Coronary artery (tissue), 2 donors: ENCODE measurements around the gene EFNA1.
A peak's percentile ranks its signal among the peaks of the same experiment; 100 is the strongest.

Experiments
- DNase-seq: peaks from one replicate; pipeline ENCODE4 v3.0.0-alpha.2; 2017; ENCODE audit warnings: low spot score
- H3K27ac ChIP-seq, 2 donors: fragments of 200-600 bp; sonication (generic); one replicate each; pipeline ENCODE4 v1.5.1; 2016 to 2019
- H3K4me3 ChIP-seq: fragments of 200-600 bp; sonication (generic); 2 replicates; pipeline ENCODE4 v1.5.1; 2016; ENCODE audit warnings: mild to moderate bottlenecking, moderate library complexity
- TF ChIP-seq, protein P1 (sequence below): fragments of 200-600 bp; sonication (generic); IDR thresholded peaks from one replicate; pipeline ENCODE4 v1.5.1; 2019; ENCODE audit warnings: antibody characterized with exemption

Gene EFNA1

DNA sequence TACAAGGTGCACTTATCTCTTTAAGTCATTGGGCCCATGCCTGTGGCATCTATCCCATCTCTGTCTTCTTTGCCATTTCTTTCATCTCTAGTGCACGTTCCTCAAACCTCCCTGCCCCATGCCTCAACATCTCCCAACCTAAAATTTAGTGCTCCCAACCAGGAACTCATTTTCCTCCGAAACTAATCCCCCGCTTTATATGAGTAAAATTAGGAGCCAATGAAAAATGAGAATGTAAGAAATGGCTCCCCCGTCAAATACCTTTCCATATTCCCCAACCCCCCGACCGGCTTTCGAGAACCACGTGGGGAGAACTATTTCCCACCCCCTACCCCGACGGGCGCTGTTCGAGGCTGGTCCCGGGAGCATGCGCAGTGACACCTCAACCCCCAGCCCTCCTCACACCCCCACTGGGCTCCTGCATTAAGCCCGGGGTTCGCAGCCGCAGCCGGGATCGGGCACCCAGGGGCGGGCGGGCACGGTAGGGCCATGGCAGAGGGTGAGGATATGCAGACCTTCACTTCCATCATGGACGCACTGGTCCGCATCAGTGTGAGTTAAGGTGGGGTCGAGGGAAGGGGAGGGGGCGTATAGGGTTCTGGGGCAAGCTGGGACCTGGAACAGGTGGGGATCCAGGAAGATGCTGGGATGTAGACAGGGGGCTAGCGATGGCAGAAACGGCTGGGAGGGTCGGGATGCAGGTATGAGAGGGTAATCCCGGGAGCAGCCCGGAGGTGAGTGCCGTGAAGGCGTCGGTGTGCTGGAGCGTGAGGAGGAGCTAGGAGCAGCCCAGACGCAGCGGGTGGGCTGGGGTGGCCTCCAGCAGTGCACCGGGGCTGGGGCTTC is 46.0 kb downstream of the EFNA1 start, which contains the start of gene TRIM46:
TSS of gene TRIM46 (plus strand) at position 372 of the 846 bp plus-strand sequence. CDS start at position 490, 118 bp downstream.
- DNase-seq: peak; percentile 75
- Histone ChIP-seq H3K4me3 (peak within 1 kb of the TSS; percentile 86), H3K27ac (peak within 1 kb of the TSS; percentile 95 to 96)
- TF ChIP-seq, protein P1, sequence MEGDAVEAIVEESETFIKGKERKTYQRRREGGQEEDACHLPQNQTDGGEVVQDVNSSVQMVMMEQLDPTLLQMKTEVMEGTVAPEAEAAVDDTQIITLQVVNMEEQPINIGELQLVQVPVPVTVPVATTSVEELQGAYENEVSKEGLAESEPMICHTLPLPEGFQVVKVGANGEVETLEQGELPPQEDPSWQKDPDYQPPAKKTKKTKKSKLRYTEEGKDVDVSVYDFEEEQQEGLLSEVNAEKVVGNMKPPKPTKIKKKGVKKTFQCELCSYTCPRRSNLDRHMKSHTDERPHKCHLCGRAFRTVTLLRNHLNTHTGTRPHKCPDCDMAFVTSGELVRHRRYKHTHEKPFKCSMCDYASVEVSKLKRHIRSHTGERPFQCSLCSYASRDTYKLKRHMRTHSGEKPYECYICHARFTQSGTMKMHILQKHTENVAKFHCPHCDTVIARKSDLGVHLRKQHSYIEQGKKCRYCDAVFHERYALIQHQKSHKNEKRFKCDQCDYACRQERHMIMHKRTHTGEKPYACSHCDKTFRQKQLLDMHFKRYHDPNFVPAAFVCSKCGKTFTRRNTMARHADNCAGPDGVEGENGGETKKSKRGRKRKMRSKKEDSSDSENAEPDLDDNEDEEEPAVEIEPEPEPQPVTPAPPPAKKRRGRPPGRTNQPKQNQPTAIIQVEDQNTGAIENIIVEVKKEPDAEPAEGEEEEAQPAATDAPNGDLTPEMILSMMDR: peak; percentile 5

- TF ChIP-seq, protein P1: no peak
- Histone ChIP-seq H3K4me3 (peak overlapping the region; percentile 86), H3K27ac (peak overlapping the region; percentile 15 to 95)
- DNase-seq: peak; percentile 74
Measured at GRCh38 chr1:155174324-155175280, 46.9 kb downstream of the EFNA1 start.

- peak; percentile 75 for DNase-seq
- Histone ChIP-seq H3K4me3 (no peak overlapping the region), H3K27ac (peak overlapping the region in 1 of 2 donors; percentile 95)
- TF ChIP-seq, protein P1: no peak
Measured at GRCh38 chr1:155175281-155175926, 47.7 kb downstream of the EFNA1 start.

DNA sequence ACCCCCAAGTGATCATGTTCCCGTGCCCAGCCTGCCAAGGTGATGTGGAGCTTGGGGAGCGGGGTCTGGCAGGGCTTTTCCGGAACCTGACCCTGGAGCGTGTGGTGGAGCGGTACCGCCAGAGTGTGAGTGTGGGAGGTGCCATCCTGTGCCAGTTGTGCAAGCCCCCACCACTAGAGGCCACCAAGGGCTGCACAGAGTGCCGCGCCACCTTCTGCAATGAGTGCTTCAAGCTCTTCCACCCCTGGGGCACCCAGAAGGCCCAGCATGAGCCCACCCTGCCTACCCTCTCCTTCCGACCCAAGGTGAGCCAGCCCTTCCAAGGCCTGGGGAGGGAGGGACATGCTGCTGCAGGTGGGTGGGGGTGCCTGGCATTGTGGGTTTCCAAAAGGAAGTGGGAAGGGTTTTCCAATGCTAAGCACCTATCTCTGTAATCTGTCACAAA is 48.3 kb downstream of the EFNA1 start:
- peak; percentile 79 for DNase-seq
- Histone ChIP-seq H3K27ac (no peak overlapping the region), H3K4me3 (no peak overlapping the region)
- TF ChIP-seq, protein P1: no peak

DNA sequence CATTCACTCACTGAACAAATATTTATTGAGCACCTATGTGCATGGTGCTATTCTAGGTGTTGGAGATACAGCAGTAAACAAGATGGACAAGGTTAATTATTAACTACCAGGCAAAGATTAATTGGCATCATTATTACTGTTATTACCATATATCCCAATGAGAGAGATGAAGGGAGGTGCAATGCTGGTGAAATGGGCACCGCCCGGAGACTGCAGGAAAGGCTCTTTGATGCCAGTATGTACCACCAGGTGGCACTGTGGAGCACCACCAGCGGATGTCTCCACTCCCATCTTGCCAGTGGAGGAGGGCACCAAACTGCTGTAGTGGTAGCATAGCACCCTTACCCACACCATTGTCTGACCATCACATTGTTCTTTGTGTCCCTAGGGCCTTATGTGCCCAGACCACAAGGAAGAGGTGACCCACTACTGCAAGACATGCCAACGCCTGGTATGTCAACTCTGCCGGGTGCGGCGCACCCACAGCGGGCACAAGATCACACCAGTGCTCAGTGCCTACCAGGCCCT is 48.9 kb downstream of the EFNA1 start:
- Histone ChIP-seq H3K27ac (peak overlapping the region in 1 of 2 donors; percentile 15), H3K4me3 (no peak overlapping the region)
- DNase-seq: peak; percentile 81
- TF ChIP-seq, protein P1: peak; percentile 92

DNA sequence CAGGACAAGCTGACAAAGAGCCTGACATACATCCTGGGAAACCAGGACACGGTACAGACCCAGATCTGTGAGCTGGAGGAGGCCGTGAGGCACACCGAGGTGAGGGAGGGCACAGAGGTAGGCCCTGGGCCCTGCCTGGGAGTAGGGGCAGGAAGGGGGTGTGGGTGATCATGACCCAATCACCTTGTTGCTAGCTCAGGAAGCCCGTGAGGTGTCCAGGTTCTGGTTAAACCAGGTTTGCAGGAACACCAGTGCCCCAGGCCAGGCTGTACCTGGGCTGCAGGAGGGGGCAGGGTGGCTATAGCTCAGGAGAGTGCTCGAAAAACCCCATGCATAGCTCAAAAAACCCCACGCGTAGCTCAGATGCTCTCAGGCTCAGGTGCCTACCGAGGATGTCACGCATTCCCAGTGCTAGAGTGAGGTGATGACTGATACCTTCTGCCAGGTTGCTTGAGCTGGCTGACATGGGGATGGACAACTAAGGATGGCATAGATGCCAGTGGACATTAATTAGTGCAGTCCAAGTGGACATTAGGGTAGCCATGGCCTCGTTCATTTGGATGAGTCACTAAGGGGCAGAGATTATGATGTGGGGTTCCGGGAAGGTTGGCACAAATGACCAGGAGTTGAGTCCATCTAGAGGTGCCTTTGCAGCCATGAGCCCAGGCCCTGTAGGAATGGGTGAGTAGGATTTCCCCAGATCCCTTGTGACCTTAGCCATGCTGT is 49.7 kb downstream of the EFNA1 start:
- H3K27ac ChIP-seq: no peak overlapping the region
- peak; percentile 73 for DNase-seq
- TF ChIP-seq, protein P1: no peak
- no peak overlapping the region for H3K4me3 ChIP-seq
